C4-2B (cell line): ENCODE results near the gene PDCD2L.

ENCODE experiments used
- CTCF ChIP-seq: fragments of 450-650 bp; conservative IDR thresholded peaks from 2 replicates; pipeline ENCODE4 v1.5.1; 2017; ENCODE audit warnings: mild to moderate bottlenecking
- ZFX ChIP-seq: fragments of 450-650 bp; IDR thresholded peaks from 2 replicates; pipeline ENCODE4 v1.6.1; 2017

GRCh38 chr19:34375598-34375997 is 28.6 kb upstream of the PDCD2L start:
- no peak for TF ChIP-seq CTCF
- TF ChIP-seq ZFX, result no peak
